PC-9 (cell line): ENCODE measurements around the gene TLE4. TPM values are rescaled to one million over a fixed set of nuclear protein-coding genes. Genes with fewer than 3 reads are reported as not detected.

ENCODE experiments used
- BruUV-seq: library from RNA; stranded (reverse); fragments of 400-500 nt; replicated peaks from 2 replicates; lab custom pipeline; 2021; lab: Mats Ljungman, UMichigan
- CTCF ChIA-PET: fragments of 300-600 bp; sonication (Branson Sonifier 250); formaldehyde crosslinking; loops from one replicate; lab custom pipeline; 2022; ENCODE audit warnings: antibody characterized with exemption; lab: Charles Lee
- POLR2A ChIA-PET: fragments of 300-600 bp; sonication (Branson Sonifier 250); formaldehyde crosslinking; loops from one replicate; lab custom pipeline; 2022; ENCODE audit warnings: antibody characterized with exemption; ENCODE audit not compliant: unreplicated experiment; lab: Charles Lee
- DNase-seq, 2 experiments: peaks; one replicate each; pipeline versions ENCODE4 v3.0.0 to v3.0.0-alpha.2; 2015 to 2022; ENCODE audit warnings: mixed read lengths in 1 of 2
- H2AFZ ChIP-seq: fragments of 200-600 bp; sonication (generic); 2 replicates; pipeline ENCODE4 v1.8.1; 2017; ENCODE audit warnings: antibody characterized with exemption
- H3F3A ChIP-seq: fragments of 200-600 bp; sonication (generic); 2 replicates; pipeline ENCODE4 v1.8.1; 2017; ENCODE audit warnings: antibody characterized with exemption, mild to moderate bottlenecking, low read depth; ENCODE audit not compliant: insufficient read depth
- H3K27ac ChIP-seq: fragments of 200-600 bp; sonication (generic); 2 replicates; pipeline ENCODE4 v1.6.1; 2016; ENCODE audit warnings: mixed run types
- H3K27me3 ChIP-seq: fragments of 200-600 bp; sonication (generic); 2 replicates; pipeline ENCODE4 v1.6.1; 2016; ENCODE audit warnings: low read depth, mixed run types; ENCODE audit not compliant: insufficient read depth
- H3K36me3 ChIP-seq: fragments of 200-600 bp; sonication (generic); 2 replicates; pipeline ENCODE4 v1.6.1; 2016; ENCODE audit warnings: low read depth, mixed run types
- H3K4me1 ChIP-seq: fragments of 200-600 bp; sonication (generic); replicated peaks from 2 replicates; pipeline ENCODE4 v1.6.1; 2016; ENCODE audit warnings: mixed run types; ENCODE audit not compliant: insufficient read depth
- H3K4me2 ChIP-seq: fragments of 200-600 bp; sonication (generic); 2 replicates; pipeline ENCODE4 v1.6.1; 2017; ENCODE audit warnings: mixed run types
- H3K4me3 ChIP-seq: fragments of 200-600 bp; sonication (generic); 2 replicates; pipeline ENCODE4 v1.6.1; 2016; ENCODE audit warnings: mixed run types
- H3K79me2 ChIP-seq: fragments of 200-600 bp; sonication (generic); 2 replicates; pipeline ENCODE4 v1.6.1; 2017; ENCODE audit warnings: low read depth, mixed run types
- H3K9me2 ChIP-seq: fragments of 200-600 bp; sonication (generic); 2 replicates; pipeline ENCODE4 v1.8.1; 2017; ENCODE audit warnings: mild to moderate bottlenecking; ENCODE audit not compliant: insufficient read depth
- H3K9me3 ChIP-seq: fragments of 200-600 bp; sonication (generic); 2 replicates; pipeline ENCODE4 v1.8.1; 2016; ENCODE audit warnings: low read depth; ENCODE audit not compliant: insufficient read depth
- H4K20me1 ChIP-seq: fragments of 200-600 bp; sonication (generic); 2 replicates; pipeline ENCODE4 v1.8.1; 2017; ENCODE audit not compliant: insufficient read depth
- CTCF ChIP-seq: fragments of 200-600 bp; sonication (generic); conservative IDR thresholded peaks from 2 replicates; pipeline ENCODE4 v1.6.1; 2017; ENCODE audit warnings: mixed run types, antibody characterized with exemption, mild to moderate bottlenecking, moderate library complexity
- EZH2 ChIP-seq: fragments of 200-600 bp; sonication (generic); IDR thresholded peaks from 2 replicates; pipeline ENCODE4 v1.8.0; 2017; ENCODE audit warnings: antibody characterized with exemption, low read depth
- intact Hi-C: fragments of 100-400 bp; cut with micrococcal nuclease; formaldehyde crosslinking; loops from one replicate; pipeline ENCODE4 v1.10.0; 2022; ENCODE audit not compliant: unreplicated experiment
- total RNA-seq: library from RNA; stranded (reverse); gene quantifications from 2 replicates; pipeline ENCODE4 v1.2.3, GENCODE V29; 2021

The TLE4 gene
- total RNA-seq, 1 experiment from 2014 or later = not detected

DNA sequence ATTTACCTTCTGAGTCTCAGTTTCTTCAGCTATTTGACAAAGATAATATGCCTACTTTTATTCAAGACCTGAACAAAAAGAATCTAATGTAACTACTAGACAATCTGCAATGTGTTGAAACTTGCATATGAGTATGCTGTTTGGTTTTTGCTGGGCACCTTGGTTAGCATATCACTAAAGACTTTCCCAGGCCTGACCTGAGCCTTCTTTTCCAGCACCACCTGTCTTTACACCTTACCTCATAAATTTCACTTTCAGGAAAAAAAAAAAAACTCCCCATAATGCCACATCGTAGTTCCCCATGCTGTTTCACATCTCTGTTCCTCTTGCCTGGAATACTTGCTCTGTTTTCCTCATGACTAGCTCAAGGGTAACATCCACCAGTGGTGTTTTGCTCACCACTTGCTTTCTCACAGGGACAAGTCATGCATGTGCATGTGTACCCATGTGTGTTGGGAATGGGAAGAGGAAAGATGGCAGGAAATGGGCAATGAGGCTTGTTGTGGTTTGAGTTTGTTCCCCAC lies 45.6 kb upstream of the TLE4 start:
- no TSS peak for BruUV-seq
- DNase-seq = no peak
- Histone ChIP-seq H2AFZ (no peak overlapping the region), H3K27ac (no peak overlapping the region), H3K4me3 (no peak overlapping the region), H4K20me1 (no peaks in the 10 kb centered on the region; the same call in 1 of the 2 replicates), H3K4me2 (no peak overlapping the region), H3K36me3 (no peaks in the 10 kb centered on the region), H3F3A (no peaks in the 10 kb centered on the region), H3K9me3 (no peaks in the 10 kb centered on the region), H3K27me3 (no peaks in the 10 kb centered on the region), H3K9me2 (no peaks in the 10 kb centered on the region), H3K79me2 (no peaks in the 10 kb centered on the region), H3K4me1 (no peaks in the 10 kb centered on the region)
- intact Hi-C loops = no loop called here
- CTCF ChIA-PET = no interaction called here
- POLR2A ChIA-PET = no interaction called here
- TF ChIP-seq CTCF = no peak
- TF ChIP-seq EZH2 = no peak

DNA sequence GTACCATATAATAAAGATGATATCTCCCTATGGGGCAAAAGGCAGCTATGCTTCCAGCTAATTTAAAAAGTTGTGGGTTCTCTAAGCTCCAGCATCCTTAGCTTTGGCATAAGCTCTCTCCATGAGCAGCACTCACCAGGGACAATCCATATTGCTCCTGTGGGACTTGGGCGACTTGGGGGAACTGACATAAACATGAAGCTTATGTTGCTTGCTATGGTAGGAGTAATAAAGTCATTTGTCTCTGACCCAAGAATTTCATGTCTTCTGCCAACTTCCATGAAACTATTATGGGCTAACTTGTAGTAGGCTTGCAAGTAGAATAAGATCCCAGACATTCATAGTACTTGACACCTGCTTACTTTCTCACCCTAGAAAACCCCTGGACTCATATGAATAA lies 36.2 kb upstream of the TLE4 start:
- intact Hi-C loops = no loop called here
- CTCF ChIA-PET = no interaction called here

DNA sequence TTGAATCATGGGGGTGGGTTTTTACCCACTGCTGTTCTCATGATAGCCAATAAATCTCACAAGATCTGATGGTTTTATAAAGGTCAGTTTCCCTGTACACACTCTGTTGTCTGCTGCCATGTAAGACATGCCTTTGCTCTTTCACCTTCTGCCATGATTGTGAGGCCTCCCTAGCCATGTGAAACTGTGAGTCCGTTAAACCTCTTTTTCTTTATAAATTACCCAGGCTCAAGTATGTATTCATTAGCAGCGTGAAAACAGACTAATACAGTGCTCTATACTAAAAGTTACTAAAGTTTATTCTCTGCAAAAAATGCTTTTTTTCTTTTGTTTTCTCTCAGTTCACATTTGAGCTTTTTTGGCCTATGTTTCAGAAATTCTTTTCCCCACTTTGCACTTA lies 33.9 kb upstream of the TLE4 start:
- BruUV-seq = no TSS peak
- no peaks in the 10 kb centered on the region for H3K27me3 ChIP-seq

More for the DNA sequence above, 36.2 kb upstream of the TLE4 start:
- no peaks in the 10 kb centered on the region for H3F3A ChIP-seq
- H3K4me3 ChIP-seq = no peak overlapping the region
- BruUV-seq = no TSS peak
- no peaks in the 10 kb centered on the region for H3K79me2 ChIP-seq
- POLR2A ChIA-PET = no interaction called here
- H3K4me1 ChIP-seq = no peaks in the 10 kb centered on the region
- H3K9me3 ChIP-seq = no peaks in the 10 kb centered on the region
- DNase-seq = no peak
- H3K27ac ChIP-seq = no peak overlapping the region
- no peak overlapping the region for H3K4me2 ChIP-seq
- TF ChIP-seq CTCF (no peak), EZH2 (no peak)
- no peak overlapping the region for H2AFZ ChIP-seq
- no peaks in the 10 kb centered on the region for H3K27me3 ChIP-seq
- no peaks in the 10 kb centered on the region for H3K36me3 ChIP-seq
- H4K20me1 ChIP-seq = no peaks in the 10 kb centered on the region
- no peaks in the 10 kb centered on the region for H3K9me2 ChIP-seq

More for the DNA sequence above, 33.9 kb upstream of the TLE4 start:
- ChIA-PET CTCF (no interaction called here), POLR2A (no interaction called here)
- no peak overlapping the region for H3K4me2 ChIP-seq
- no peak overlapping the region for H3K27ac ChIP-seq
- no peaks in the 10 kb centered on the region for H3K9me2 ChIP-seq
- no peak for DNase-seq
- H3K36me3 ChIP-seq = no peaks in the 10 kb centered on the region
- no peaks in the 10 kb centered on the region for H3K79me2 ChIP-seq
- H2AFZ ChIP-seq = no peak overlapping the region
- H3K4me1 ChIP-seq = no peaks in the 10 kb centered on the region
- intact Hi-C loops = no loop called here
- H3F3A ChIP-seq = no peaks in the 10 kb centered on the region
- TF ChIP-seq EZH2 (no peak), CTCF (no peak)
- no peak overlapping the region for H3K4me3 ChIP-seq
- no peaks in the 10 kb centered on the region for H3K9me3 ChIP-seq
- H4K20me1 ChIP-seq = no peaks in the 10 kb centered on the region
